SJCRH30 (cell line): Measurements from ENCODE around the gene IRF2BP2. TPM values are rescaled to one million over a fixed set of nuclear protein-coding genes. Genes with fewer than 3 reads are reported as not detected.
A peak's percentile ranks its signal among the peaks of the same experiment; 100 is the strongest.

ENCODE experiments used
- DNase-seq, 2 experiments: peaks; one replicate each; pipeline ENCODE4 v3.0.0-alpha.2; 2015 to 2020
- H3K27ac ChIP-seq: fragments of 250-450 bp; sonication (Bioruptor Pico); 2 replicates; pipeline ENCODE4 v1.5.1; 2020; ENCODE audit warnings: mild to moderate bottlenecking, moderate library complexity
- H3K27me3 ChIP-seq: fragments of 250-450 bp; sonication (Bioruptor Pico); 2 replicates; pipeline ENCODE4 v1.5.1; 2020; ENCODE audit warnings: mild to moderate bottlenecking, moderate library complexity
- H3K36me3 ChIP-seq: fragments of 250-450 bp; sonication (Bioruptor Pico); 2 replicates; pipeline ENCODE4 v1.5.1; 2020; ENCODE audit warnings: mild to moderate bottlenecking, moderate library complexity
- H3K4me1 ChIP-seq: fragments of 250-450 bp; sonication (Bioruptor Pico); 2 replicates; pipeline ENCODE4 v1.5.1; 2020; ENCODE audit warnings: mild to moderate bottlenecking, moderate library complexity
- H3K4me3 ChIP-seq: fragments of 250-450 bp; sonication (Bioruptor Pico); 2 replicates; pipeline ENCODE4 v1.5.1; 2020; ENCODE audit warnings: mild to moderate bottlenecking, moderate library complexity
- H3K9me3 ChIP-seq: fragments of 250-450 bp; sonication (Bioruptor Pico); replicated peaks from 2 replicates; pipeline ENCODE4 v1.5.1; 2020; ENCODE audit warnings: mild to moderate bottlenecking, moderate library complexity
- total RNA-seq: library from RNA; depleted of rRNA; stranded (reverse); fragments of >200 nt; shearing (Covaris generic); gene quantifications from 2 replicates; pipeline ENCODE4 v1.2.3, GENCODE V29; 2014

The IRF2BP2 gene
- total RNA-seq, 1 experiment from 2014 or later: 33.2 TPM

DNA sequence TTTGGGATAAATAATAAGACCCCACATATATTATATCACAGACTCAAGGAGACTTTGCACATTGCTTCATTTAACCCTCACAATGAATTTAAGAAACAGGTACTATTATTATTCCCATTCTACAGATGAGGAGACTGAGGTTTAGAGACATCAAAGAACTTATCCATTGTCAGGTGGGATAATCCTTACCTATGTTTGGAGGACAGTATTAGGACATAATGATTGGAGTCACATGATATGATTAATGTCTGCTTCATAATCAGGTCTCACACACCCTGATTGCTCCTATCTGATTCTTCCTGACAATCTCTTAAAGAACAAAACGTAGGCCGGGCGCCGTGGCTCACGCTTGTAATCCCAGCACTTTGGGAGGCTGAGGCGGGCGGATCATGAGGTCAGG, 16.9 kb downstream of the IRF2BP2 start:
- H3K36me3 ChIP-seq: no peaks in the 10 kb centered on the region
- peaks cover 6% of the 10 kb centered on the region; the same call in 1 of the 2 replicates for H3K4me1 ChIP-seq
- H3K27me3 ChIP-seq: no peaks in the 10 kb centered on the region
- no peak for DNase-seq
- H3K9me3 ChIP-seq: no peaks in the 10 kb centered on the region
- no peak overlapping the region for H3K27ac ChIP-seq
- no peak overlapping the region for H3K4me3 ChIP-seq

- Histone ChIP-seq H3K4me3 (no peak overlapping the region), H3K36me3 (no peaks in the 10 kb centered on the region), H3K4me1 (peaks cover 6% of the 10 kb centered on the region; the same call in 1 of the 2 replicates), H3K27me3 (no peaks in the 10 kb centered on the region), H3K27ac (no peak overlapping the region), H3K9me3 (no peaks in the 10 kb centered on the region)
- no peak for DNase-seq
These were observed 17.7 kb downstream of the IRF2BP2 start for GRCh38 chr1:234592240-234592639.

DNA sequence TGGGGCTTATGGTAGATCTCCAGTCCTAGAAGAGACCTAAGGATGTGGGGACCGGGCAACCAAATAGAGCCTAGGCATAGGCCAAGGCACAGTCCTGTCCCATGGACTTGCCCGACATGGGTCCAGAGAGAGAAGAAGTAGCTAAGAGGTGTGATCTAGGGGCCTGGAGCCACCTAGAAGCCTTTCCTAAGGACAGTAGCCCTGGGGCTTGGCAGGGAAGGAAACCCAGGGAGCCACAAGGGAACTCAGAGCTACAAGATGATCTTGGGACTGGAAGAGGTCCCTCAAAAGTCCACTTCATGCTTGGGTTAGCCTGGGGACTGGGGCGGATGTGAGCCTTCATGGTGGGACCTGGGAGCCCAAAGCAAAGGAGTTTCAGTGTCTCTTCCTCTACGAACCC, 18.8 kb downstream of the IRF2BP2 start:
- DNase-seq: no peak
- H3K27ac ChIP-seq: no peak overlapping the region
- peaks cover 6% of the 10 kb centered on the region; the same call in 1 of the 2 replicates for H3K4me1 ChIP-seq
- H3K27me3 ChIP-seq: no peaks in the 10 kb centered on the region
- H3K4me3 ChIP-seq: no peak overlapping the region
- no peaks in the 10 kb centered on the region for H3K36me3 ChIP-seq
- no peaks in the 10 kb centered on the region for H3K9me3 ChIP-seq

GRCh38 chr1:234589854-234590620, 19.9 kb downstream of the IRF2BP2 start:
- no peak overlapping the region for H3K27ac ChIP-seq

GRCh38 chr1:234589064-234589800, 20.7 kb downstream of the IRF2BP2 start:
- Histone ChIP-seq H3K36me3 (no peaks in the 10 kb centered on the region), H3K4me1 (peaks cover 11% of the 10 kb centered on the region; the same call in 1 of the 2 replicates), H3K27ac (no peak overlapping the region), H3K9me3 (no peaks in the 10 kb centered on the region), H3K4me3 (no peak overlapping the region), H3K27me3 (no peaks in the 10 kb centered on the region)
- peak in 1 of 2 experiments; percentile 60 for DNase-seq

More at GRCh38 chr1:234589854-234590620, 19.9 kb downstream of the IRF2BP2 start:
- no peaks in the 10 kb centered on the region for H3K36me3 ChIP-seq
- H3K4me1 ChIP-seq: peaks cover 11% of the 10 kb centered on the region; the same call in 1 of the 2 replicates
- H3K27me3 ChIP-seq: no peaks in the 10 kb centered on the region
- H3K9me3 ChIP-seq: no peaks in the 10 kb centered on the region
- peak in 1 of 2 experiments; percentile 65 for DNase-seq
- H3K4me3 ChIP-seq: no peak overlapping the region

GRCh38 chr1:234588386-234588785, 21.6 kb downstream of the IRF2BP2 start:
- Histone ChIP-seq H3K27ac (no peak overlapping the region), H3K4me1 (peaks cover 13% of the 10 kb centered on the region; the same call in 1 of the 2 replicates), H3K36me3 (no peaks in the 10 kb centered on the region), H3K4me3 (no peak overlapping the region), H3K9me3 (no peaks in the 10 kb centered on the region), H3K27me3 (no peaks in the 10 kb centered on the region)
- DNase-seq: no peak

DNA sequence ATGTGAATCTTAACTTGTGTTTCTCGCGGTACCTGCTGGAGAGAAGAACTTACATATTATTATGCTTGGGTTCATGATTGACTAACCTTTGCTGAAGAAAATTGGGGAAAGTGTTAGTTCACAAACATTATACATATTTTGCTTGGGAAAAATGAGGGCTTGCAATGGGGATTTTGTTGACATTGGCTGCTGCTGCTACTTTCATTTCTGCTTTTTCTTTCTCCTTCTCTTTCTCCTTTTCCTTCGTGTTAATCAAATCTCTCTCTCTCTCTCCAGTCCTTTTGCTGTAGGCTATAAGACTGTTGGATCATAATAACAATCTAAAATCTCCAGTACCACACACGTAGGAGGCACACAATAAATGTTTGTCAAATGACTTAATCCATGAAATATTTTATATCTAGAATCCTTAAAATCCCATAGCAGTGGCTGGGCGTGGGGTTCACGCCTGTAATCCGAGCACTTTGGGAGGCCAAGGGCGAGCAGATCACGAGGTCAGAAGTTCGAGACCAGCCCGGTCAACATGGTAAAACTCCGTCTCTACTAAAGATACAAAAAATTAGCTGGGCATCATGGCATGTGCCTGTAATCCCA, 23.0 kb downstream of the IRF2BP2 start:
- no peak for DNase-seq
- Histone ChIP-seq H3K27ac (no peak overlapping the region), H3K4me1 (peaks cover 21% of the 10 kb centered on the region), H3K27me3 (no peaks in the 10 kb centered on the region), H3K9me3 (no peaks in the 10 kb centered on the region), H3K36me3 (no peaks in the 10 kb centered on the region), H3K4me3 (no peak overlapping the region)

GRCh38 chr1:234586304-234586703, 23.7 kb downstream of the IRF2BP2 start:
- Histone ChIP-seq H3K4me3 (no peak overlapping the region), H3K9me3 (no peaks in the 10 kb centered on the region), H3K4me1 (peaks cover 21% of the 10 kb centered on the region), H3K27ac (no peak overlapping the region), H3K36me3 (no peaks in the 10 kb centered on the region), H3K27me3 (no peaks in the 10 kb centered on the region)
- DNase-seq: no peak

GRCh38 chr1:234585330-234586055, 24.5 kb downstream of the IRF2BP2 start:
- Histone ChIP-seq H3K4me1 (peaks cover 21% of the 10 kb centered on the region), H3K4me3 (no peak overlapping the region), H3K9me3 (no peaks in the 10 kb centered on the region), H3K36me3 (no peaks in the 10 kb centered on the region), H3K27me3 (no peaks in the 10 kb centered on the region), H3K27ac (no peak overlapping the region)
- peak; percentile 17 to 52 for DNase-seq

GRCh38 chr1:234584926-234585325, 25.1 kb downstream of the IRF2BP2 start:
- Histone ChIP-seq H3K4me1 (peaks cover 21% of the 10 kb centered on the region), H3K36me3 (no peaks in the 10 kb centered on the region), H3K9me3 (no peaks in the 10 kb centered on the region), H3K27ac (no peak overlapping the region), H3K27me3 (no peaks in the 10 kb centered on the region), H3K4me3 (no peak overlapping the region)
- DNase-seq: peak; percentile 38 to 65

DNA sequence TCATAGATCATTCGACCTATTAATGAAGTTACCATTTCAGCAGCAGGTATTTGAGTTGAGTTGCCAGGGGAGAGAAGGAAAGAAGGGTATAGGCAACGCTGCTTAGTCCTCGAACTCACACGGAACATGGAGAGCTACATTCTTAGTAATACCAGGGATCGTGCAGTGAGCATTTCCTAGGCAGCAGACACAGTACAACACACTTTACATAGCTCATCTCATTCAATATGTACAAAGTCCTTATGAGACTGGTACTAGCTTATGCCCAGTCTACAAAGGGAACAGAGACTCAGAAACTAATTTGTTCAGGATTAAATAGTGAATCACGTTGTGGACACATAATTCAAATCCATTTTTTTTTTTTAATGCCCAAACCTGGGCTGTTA, 25.6 kb downstream of the IRF2BP2 start:
- peaks cover 18% of the 10 kb centered on the region for H3K4me1 ChIP-seq
- H3K4me3 ChIP-seq: no peak overlapping the region
- DNase-seq: no peak
- H3K9me3 ChIP-seq: no peaks in the 10 kb centered on the region
- H3K36me3 ChIP-seq: no peaks in the 10 kb centered on the region
- H3K27ac ChIP-seq: no peak overlapping the region
- no peaks in the 10 kb centered on the region for H3K27me3 ChIP-seq

DNA sequence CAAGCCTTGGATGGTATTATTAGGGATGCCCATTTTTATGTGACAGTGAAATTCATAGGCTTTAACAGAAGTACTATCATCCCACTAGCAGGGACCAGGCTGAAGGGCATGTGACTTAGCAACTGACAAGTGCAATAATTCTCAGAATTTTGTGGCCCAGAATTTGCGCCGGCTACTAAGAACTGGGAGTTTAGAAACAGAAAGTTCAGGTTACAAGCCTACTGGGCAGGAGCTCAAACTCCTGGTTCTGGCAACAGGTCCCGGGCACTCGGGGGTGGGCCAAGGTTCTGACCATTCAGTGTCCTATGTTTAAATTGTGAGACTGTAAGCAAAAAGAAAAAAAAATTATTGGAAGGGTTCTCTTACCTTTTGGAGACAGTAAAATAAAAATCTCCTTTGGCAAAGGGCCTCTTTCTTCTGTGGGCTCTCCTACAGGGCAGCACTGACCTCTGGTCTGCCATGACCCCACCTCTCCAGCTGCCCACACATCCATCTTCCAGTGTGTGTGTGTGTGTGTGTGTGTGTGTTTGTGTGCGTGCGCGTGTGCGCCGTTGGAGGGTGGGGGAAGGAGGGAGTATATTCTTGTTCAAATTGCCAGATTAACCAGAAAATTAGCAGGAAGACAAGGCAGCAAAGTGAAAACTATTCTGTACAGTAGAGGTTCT, 26.1 kb downstream of the IRF2BP2 start:
- Histone ChIP-seq H3K4me1 (peaks cover 15% of the 10 kb centered on the region), H3K4me3 (no peak overlapping the region), H3K27me3 (no peaks in the 10 kb centered on the region), H3K27ac (no peak overlapping the region), H3K36me3 (no peaks in the 10 kb centered on the region), H3K9me3 (no peaks in the 10 kb centered on the region)
- DNase-seq: no peak

DNA sequence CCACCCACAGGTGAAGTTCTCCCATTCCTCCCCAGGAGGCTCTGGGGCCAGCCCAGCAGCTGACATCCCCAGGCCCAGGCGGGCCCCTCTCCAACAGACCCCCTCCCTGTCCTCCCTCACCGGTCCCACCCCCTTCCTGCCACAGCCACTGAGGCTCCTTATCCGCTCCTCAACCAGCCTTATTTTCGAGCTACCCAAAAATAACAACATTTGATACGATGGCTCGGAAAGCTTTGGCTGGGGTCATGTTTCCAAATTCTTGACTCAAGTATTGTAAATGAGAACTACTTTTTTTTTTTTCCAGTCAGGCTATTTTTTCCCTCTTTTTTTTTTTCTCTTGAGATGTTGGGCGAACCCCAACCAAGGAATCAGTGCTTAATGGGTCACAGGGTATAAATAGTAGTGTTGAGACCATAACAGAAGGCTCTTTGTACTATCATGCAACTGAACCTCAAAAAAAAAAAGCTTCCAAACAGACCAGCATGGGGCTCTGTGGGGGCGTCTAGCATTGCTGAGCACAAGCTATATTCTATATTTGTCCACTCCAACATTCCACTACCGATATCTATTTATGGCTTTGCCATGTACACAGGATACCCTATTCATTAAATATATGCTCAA, 27.2 kb downstream of the IRF2BP2 start:
- DNase-seq: peak in 1 of 2 experiments; percentile 43
- peaks cover 15% of the 10 kb centered on the region for H3K4me1 ChIP-seq
- no peaks in the 10 kb centered on the region for H3K36me3 ChIP-seq
- H3K4me3 ChIP-seq: no peak overlapping the region
- no peak overlapping the region for H3K27ac ChIP-seq
- H3K27me3 ChIP-seq: no peaks in the 10 kb centered on the region
- no peaks in the 10 kb centered on the region for H3K9me3 ChIP-seq

- Histone ChIP-seq H3K36me3 (no peaks in the 10 kb centered on the region), H3K4me1 (peaks cover 15% of the 10 kb centered on the region), H3K27ac (no peak overlapping the region), H3K9me3 (no peaks in the 10 kb centered on the region), H3K4me3 (no peak overlapping the region), H3K27me3 (no peaks in the 10 kb centered on the region)
- DNase-seq: no peak
These were observed 27.8 kb downstream of the IRF2BP2 start for GRCh38 chr1:234582186-234582585.
